Measurements from ENCODE around the gene CENPA.

GRCh38 chr2:26805241-26805676 lies 19.4 kb downstream of the CENPA start:
- TF ChIP-seq CTCF (IDR thresholded peaks at IDR 0.05 in 4 of 5, conservative IDR thresholded peaks at IDR 0.05 in 1 of 5) (no peak), POLR2A (IDR thresholded peaks at IDR 0.05) (no peak)
